ENCODE data around the gene SMC6.

DNA sequence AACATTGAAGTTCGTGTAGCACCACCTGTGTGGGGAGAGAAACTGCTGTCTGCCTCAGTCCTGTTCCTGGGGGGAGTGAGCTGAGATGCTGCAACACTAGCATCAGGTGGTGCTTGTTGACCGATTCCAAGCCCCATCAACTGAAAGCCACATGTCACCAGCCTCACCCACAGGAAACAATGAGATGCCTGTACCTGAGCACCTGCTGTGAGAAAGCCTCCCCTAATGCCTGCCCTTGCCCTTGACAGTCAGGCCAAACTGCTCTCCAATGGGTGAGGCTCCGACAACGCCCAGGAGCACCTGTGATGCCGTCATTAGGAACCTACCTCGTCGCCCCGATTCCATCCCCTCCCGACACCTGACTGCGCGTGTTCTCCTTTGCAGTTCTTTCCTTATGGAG lies 104.6 kb downstream of the SMC6 start:
- TF ChIP-seq CTCF (IDR thresholded peaks at IDR 0.05) = no peak
- TF ChIP-seq POLR2A (IDR thresholded peaks at IDR 0.05) = no peak

Data from breast epithelium (tissue), 3 donors.